CD8-positive, alpha-beta memory T cell (primary cell): ENCODE measurements around the gene MCC. TPM values are rescaled to one million over a fixed set of nuclear protein-coding genes. Genes with fewer than 3 reads are reported as not detected.

ENCODE experiments used
- CTCF ChIA-PET: fragments of 350-600 bp; sonication (Branson Sonifier 250); formaldehyde crosslinking; loops from one replicate; lab custom pipeline; 2021; ENCODE audit warnings: antibody characterized with exemption; lab: Charles Lee
- POLR2A ChIA-PET: fragments of 350-600 bp; sonication (Branson Sonifier 250); formaldehyde crosslinking; loops from one replicate; lab custom pipeline; 2021; ENCODE audit warnings: antibody characterized with exemption; lab: Charles Lee
- DNase-seq, 5 donors: peaks; one replicate each; pipeline versions ENCODE4 v3.0.0 to v3.0.0-alpha.2; 2020 to 2022; ENCODE audit warnings: mixed read lengths in 1 of 5
- H3K27ac ChIP-seq: one replicate; pipeline ENCODE4 v1.7.0; 2013; ENCODE audit warnings: low read depth, mild to moderate bottlenecking, low read length, moderate library complexity
- H3K27me3 ChIP-seq: 2 replicates; pipeline ENCODE4 v1.7.0; 2013; ENCODE audit warnings: low read length, mild to moderate bottlenecking; ENCODE audit not compliant: insufficient read depth, poor library complexity, severe bottlenecking
- H3K36me3 ChIP-seq: 2 replicates; pipeline ENCODE4 v1.7.0; 2013; ENCODE audit warnings: mild to moderate bottlenecking, low read length, moderate library complexity; ENCODE audit not compliant: insufficient read depth
- H3K4me1 ChIP-seq: 2 replicates; pipeline ENCODE4 v1.7.0; 2013; ENCODE audit warnings: mild to moderate bottlenecking, low read length, moderate library complexity; ENCODE audit not compliant: insufficient read depth
- H3K4me3 ChIP-seq: 2 replicates; pipeline ENCODE4 v1.7.0; 2013; ENCODE audit warnings: mild to moderate bottlenecking, low read length
- H3K9me3 ChIP-seq: 2 replicates; pipeline ENCODE4 v1.7.0; 2013; ENCODE audit warnings: mild to moderate bottlenecking, low read length
- H3K27ac Mint-ChIP-seq, 8 donors: one replicate each; pipeline ENCODE4 v1.8.0; 2020 to 2021; ENCODE audit warnings: mixed read lengths in 8 of 8, mild to moderate bottlenecking in 6 of 8, inconsistent platforms in 3 of 8, moderate library complexity in 3 of 8
- H3K27me3 Mint-ChIP-seq, 2 donors: one replicate each; pipeline ENCODE4 v1.8.0; 2020 to 2021; ENCODE audit warnings: mixed read lengths in 2 of 2, mild to moderate bottlenecking in 1 of 2, moderate library complexity in 1 of 2
- H3K36me3 Mint-ChIP-seq, 3 donors: one replicate each; pipeline ENCODE4 v1.8.0; 2020 to 2021; ENCODE audit warnings: mixed read lengths in 3 of 3, inconsistent platforms in 1 of 3, mild to moderate bottlenecking in 1 of 3
- H3K4me1 Mint-ChIP-seq, 3 donors: one replicate each; pipeline ENCODE4 v1.8.0; 2020 to 2021; ENCODE audit warnings: mixed read lengths in 3 of 3, inconsistent platforms in 1 of 3, mild to moderate bottlenecking in 1 of 3
- H3K4me3 Mint-ChIP-seq, 7 donors: one replicate each; pipeline ENCODE4 v1.8.0; 2020 to 2021; ENCODE audit warnings: mixed read lengths in 7 of 7, mild to moderate bottlenecking in 6 of 7, moderate library complexity in 4 of 7, inconsistent platforms in 2 of 7
- H3K9me3 Mint-ChIP-seq, 5 donors: one replicate each; pipeline ENCODE4 v1.8.0; 2020 to 2022; ENCODE audit warnings: mixed read lengths in 5 of 5, mild to moderate bottlenecking in 3 of 5, moderate library complexity in 2 of 5, inconsistent platforms in 1 of 5
- polyA plus RNA-seq: library from polyadenylated mRNA; unstranded; fragments of 300-500 nt; fragmentation: Illumina TruSeq; gene quantifications from one replicate; pipeline ENCODE4 v1.2.3, GENCODE V29; 2021
- total RNA-seq, 2 experiments: library from RNA; stranded (reverse); gene quantifications; one replicate each; pipeline ENCODE4 v1.2.3, GENCODE V29; 2021

MCC gene
- total and polyA plus RNA-seq, 3 experiments from 2014 or later = 4.2 to 5.4 (median 4.9) TPM

DNA sequence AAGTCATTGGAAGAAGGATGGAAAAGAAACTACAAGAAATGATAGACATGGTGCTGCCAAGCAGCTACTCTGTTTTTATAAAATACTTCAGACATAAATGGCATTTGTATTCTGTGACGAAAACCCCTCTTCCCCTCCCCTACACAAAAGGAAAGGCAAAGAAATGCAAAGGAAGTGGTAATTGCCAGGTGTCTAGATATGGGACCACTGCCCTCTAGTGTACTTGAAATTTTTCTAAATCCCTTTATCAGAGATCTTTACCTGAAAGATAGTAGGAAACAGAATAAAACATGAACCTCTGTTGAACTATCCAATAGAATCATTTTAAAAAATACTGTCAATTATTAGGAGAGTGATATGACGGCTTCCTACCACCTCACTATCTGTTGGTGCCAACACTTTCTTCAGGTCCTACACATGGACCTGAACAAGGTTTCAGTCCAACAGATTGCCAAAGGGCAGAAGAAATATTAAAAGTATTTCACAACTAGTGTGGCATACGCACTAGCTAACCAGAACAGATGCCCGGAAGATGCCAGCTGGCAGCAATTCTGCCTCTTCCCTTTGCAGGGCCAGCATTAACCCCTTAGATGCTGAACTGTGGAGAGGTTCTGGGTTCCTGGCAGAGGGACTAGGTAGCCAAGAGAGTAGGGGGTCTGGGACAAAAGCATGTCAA is 157.6 kb downstream of the MCC start:
- Mint-ChIP-seq H3K27me3 (peaks cover under 1 to 2% of the 10 kb centered on the region in 2 donors), H3K4me3 (peak overlapping the region in 4 of 7 donors; percentile 33 to 61 (median 50)), H3K36me3 (no peaks in the 10 kb centered on the region), H3K27ac (peak overlapping the region in 5 of 8 donors; percentile 3 to 43 (median 22)), H3K9me3 (no peaks in the 10 kb centered on the region), H3K4me1 (peaks cover 10 to 24% (median 14%) of the 10 kb centered on the region in 3 donors)
- no peak overlapping the region for H3K27ac ChIP-seq
- H3K4me1 ChIP-seq = peaks cover 4% of the 10 kb centered on the region
- H3K36me3 ChIP-seq = no peaks in the 10 kb centered on the region
- H3K9me3 ChIP-seq = no peaks in the 10 kb centered on the region
- DNase-seq = peak in 2 of 5 donors; percentile 60
- no peaks in the 10 kb centered on the region for H3K27me3 ChIP-seq
- ChIA-PET POLR2A (interaction anchor here (1.3 kb wide), 1 partner anchor 334 kb away, joined by 3 read pairs; no protein-coding TSS in a partner anchor), CTCF (interaction anchor here (0.7 to 2.9 kb wide), 16 partner anchors 9 to 344 kb away, joined by 3 to 45 read pairs (median 4); no protein-coding TSS in a partner anchor)
- no peak overlapping the region for H3K4me3 ChIP-seq

DNA sequence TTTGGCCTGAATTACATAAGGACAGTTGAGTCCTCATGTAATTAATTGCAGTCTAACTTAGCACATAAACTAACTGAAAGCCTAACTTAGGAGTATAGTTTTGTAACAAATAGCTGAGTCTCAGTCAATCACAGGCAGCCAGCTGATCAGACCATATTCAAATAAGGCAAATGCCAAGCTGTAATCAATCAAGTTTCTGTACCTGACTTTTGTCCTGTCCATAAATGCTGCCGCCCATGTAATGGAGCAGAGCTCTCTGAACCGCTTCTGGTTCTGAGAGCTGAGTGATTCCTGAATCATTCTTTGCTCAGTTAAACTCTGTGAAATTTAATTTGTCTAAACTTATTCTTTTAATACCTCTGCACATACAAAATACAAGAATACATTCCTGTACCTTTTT is 158.3 kb downstream of the MCC start:
- peaks cover 4% of the 10 kb centered on the region for H3K4me1 ChIP-seq
- Mint-ChIP-seq H3K27me3 (no peaks in the 10 kb centered on the region), H3K27ac (peak overlapping the region in 3 of 8 donors; percentile 12 to 24 (median 22)), H3K36me3 (no peaks in the 10 kb centered on the region), H3K4me1 (peaks cover 9 to 17% (median 12%) of the 10 kb centered on the region in 3 donors), H3K4me3 (peak overlapping the region in 2 of 7 donors; percentile 40 to 61), H3K9me3 (no peaks in the 10 kb centered on the region)
- no peaks in the 10 kb centered on the region for H3K36me3 ChIP-seq
- H3K27ac ChIP-seq = no peak overlapping the region
- no peak for DNase-seq
- H3K4me3 ChIP-seq = no peak overlapping the region
- no peaks in the 10 kb centered on the region for H3K27me3 ChIP-seq
- POLR2A ChIA-PET = interaction anchor here (1.3 kb wide), 1 partner anchor 334 kb away, joined by 3 read pairs; no protein-coding TSS in a partner anchor
- CTCF ChIA-PET = interaction anchor here (0.7 to 2.9 kb wide), 14 partner anchors 8 to 343 kb away, joined by 3 to 45 read pairs (median 4); no protein-coding TSS in a partner anchor
- H3K9me3 ChIP-seq = no peaks in the 10 kb centered on the region

DNA sequence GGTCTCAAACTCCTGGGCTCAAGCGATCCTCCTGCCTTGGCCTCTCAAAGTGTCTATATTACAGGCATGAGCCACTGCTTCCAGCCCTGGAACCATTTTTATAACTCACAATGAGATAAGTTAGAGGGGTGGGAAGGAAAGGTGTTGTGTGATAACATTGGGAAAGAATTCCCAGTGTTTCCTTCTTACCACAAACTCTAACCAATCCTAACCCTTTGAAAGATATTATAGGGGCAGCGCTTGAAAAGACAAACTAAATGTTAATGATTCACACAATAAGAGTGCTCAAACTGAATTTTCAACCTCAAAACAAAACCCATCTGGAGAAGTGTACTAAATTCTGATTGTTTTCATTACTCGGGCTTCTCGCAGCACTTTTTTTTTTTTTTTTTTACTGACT is 163.2 kb downstream of the MCC start:
- no peaks in the 10 kb centered on the region for H3K27me3 Mint-ChIP-seq
- ChIA-PET POLR2A (no interaction called here), CTCF (interaction anchor here (0.6 kb wide), 1 partner anchor 10 kb away, joined by 3 read pairs; no protein-coding TSS in a partner anchor)
- H3K4me3 Mint-ChIP-seq = no peak overlapping the region
- H3K27ac ChIP-seq = no peak overlapping the region
- H3K36me3 Mint-ChIP-seq = no peaks in the 10 kb centered on the region
- peaks cover under 1% of the 10 kb centered on the region for H3K4me1 ChIP-seq
- peaks cover 0 to under 1% (median under 1%) of the 10 kb centered on the region in 3 donors for H3K4me1 Mint-ChIP-seq
- DNase-seq = no peak
- no peak overlapping the region for H3K4me3 ChIP-seq
- H3K27me3 ChIP-seq = no peaks in the 10 kb centered on the region
- no peaks in the 10 kb centered on the region for H3K9me3 Mint-ChIP-seq
- H3K27ac Mint-ChIP-seq = no peak overlapping the region
- no peaks in the 10 kb centered on the region for H3K9me3 ChIP-seq
- no peaks in the 10 kb centered on the region for H3K36me3 ChIP-seq

DNA sequence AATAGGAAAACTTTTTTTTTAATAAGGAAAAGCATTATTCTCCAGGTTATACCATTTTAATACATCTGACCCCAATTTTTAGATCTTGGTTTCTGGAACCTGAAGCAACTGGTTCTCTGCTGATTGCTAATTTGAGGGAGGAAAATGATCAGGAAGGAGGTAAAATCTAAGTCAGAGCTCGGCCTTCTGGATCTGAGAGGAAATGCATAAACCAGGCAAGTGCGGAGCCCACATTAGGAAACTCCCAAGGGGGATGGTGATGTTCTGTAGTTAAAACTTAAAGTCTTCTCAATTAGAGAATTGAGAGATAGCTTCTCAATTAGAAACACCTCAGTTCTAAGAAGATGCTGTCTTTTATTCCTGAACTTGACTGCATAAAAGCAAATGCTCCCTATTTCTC is 167.0 kb downstream of the MCC start:
- ChIA-PET POLR2A (no interaction called here), CTCF (interaction anchor here (1.7 kb wide), 1 partner anchor 9 kb away, joined by 4 read pairs; no protein-coding TSS in a partner anchor)
- Histone ChIP-seq H3K4me3 (no peak overlapping the region), H3K4me1 (no peaks in the 10 kb centered on the region), H3K27me3 (no peaks in the 10 kb centered on the region), H3K9me3 (no peaks in the 10 kb centered on the region), H3K36me3 (no peaks in the 10 kb centered on the region), H3K27ac (no peak overlapping the region)
- H3K4me3 Mint-ChIP-seq = no peak overlapping the region
- no peaks in the 10 kb centered on the region for H3K9me3 Mint-ChIP-seq
- no peak overlapping the region for H3K27ac Mint-ChIP-seq
- H3K36me3 Mint-ChIP-seq = no peaks in the 10 kb centered on the region
- no peak for DNase-seq
- no peaks in the 10 kb centered on the region for H3K27me3 Mint-ChIP-seq
- no peaks in the 10 kb centered on the region for H3K4me1 Mint-ChIP-seq

DNA sequence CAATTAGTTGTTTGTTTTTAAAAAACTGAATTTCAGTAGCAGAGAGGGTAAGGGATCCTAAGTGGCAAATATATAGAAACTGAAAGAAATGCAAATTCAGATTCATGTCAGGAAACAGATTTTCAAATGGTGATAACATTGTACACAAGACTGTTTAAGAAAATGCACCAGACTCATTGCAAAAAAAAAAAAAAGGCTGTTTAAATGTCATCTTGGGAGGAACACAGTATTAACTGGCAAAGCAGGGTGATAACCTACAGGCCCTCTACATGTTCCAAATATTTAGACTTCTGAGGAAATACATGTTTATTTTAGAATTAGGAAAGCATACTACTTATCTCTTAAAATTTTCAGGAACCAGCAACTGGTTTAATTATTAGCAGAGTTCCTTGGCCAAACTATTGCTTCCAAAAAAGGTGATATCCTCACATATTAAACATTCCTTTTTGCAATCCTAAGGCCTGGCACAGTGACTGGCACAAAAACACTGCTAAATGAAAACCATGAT is 167.9 kb downstream of the MCC start:
- Histone ChIP-seq H3K36me3 (no peaks in the 10 kb centered on the region), H3K9me3 (no peaks in the 10 kb centered on the region), H3K4me1 (no peaks in the 10 kb centered on the region), H3K27me3 (no peaks in the 10 kb centered on the region), H3K4me3 (no peak overlapping the region), H3K27ac (no peak overlapping the region)
- Mint-ChIP-seq H3K9me3 (no peaks in the 10 kb centered on the region), H3K36me3 (no peaks in the 10 kb centered on the region), H3K27me3 (no peaks in the 10 kb centered on the region), H3K27ac (no peak overlapping the region), H3K4me1 (no peaks in the 10 kb centered on the region), H3K4me3 (no peak overlapping the region)
- no peak for DNase-seq
- CTCF ChIA-PET = no interaction called here
- POLR2A ChIA-PET = no interaction called here

DNA sequence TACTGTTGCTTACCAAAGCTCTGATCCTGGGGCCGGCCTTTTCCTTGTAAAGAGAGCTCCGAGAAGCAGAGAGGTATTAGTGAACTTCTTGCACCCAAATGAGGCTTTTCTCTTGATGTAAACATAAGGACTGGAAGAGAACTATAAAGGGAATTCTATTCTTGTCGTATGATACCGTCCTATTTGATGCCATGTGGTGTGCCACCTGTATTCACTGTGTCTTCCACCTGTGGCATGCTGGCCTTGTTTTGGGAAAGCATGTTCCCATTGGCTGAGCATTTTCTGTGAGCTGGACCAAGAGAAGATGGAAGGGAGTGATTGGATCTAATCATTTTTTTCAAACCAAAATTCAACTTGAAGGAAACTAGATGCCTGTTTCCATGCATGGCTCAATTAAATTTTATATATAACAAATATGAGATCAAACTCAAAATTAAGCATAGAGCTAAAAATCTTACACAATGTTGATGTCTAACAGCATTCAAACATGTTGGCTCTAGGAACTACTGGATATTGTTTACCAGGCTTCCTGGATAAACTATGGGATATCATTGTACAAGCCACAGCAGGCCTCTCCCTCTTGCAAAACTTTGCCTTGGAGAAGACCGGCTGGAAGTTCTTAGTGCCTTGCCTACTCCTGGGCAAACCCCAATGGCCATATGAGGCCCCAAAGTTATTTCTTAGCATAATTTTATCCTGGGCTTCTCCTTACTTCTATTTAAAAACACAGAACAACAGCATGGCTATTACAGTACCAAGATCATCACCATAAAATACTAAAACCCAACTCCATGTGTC is 168.8 kb downstream of the MCC start:
- no peaks in the 10 kb centered on the region for H3K9me3 Mint-ChIP-seq
- POLR2A ChIA-PET = no interaction called here

DNA sequence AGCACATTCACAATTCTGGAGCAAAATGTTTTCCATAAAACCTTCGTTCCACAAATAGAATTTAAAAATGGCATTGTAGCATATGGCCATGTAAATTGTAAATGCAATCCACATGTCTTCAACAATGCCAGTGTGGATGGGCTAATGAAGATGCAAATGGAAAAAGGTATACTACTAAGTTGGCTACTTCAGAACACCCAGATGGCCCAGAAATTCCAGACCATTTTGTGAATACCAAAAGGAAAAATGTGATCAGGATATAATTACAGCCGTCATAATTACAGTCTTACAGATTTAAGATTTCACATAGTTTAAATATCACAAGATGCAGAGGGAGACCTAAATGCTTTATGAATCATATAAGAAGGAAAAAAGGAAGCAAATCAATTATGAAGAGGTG is 170.6 kb downstream of the MCC start:
- POLR2A ChIA-PET = no interaction called here
- CTCF ChIA-PET = no interaction called here
- Mint-ChIP-seq H3K4me1 (no peaks in the 10 kb centered on the region), H3K9me3 (no peaks in the 10 kb centered on the region), H3K4me3 (no peak overlapping the region), H3K36me3 (no peaks in the 10 kb centered on the region), H3K27me3 (peaks cover 1 to 7% of the 10 kb centered on the region in 2 donors), H3K27ac (no peak overlapping the region)
- Histone ChIP-seq H3K27me3 (no peaks in the 10 kb centered on the region), H3K27ac (no peak overlapping the region), H3K9me3 (no peaks in the 10 kb centered on the region), H3K36me3 (no peaks in the 10 kb centered on the region), H3K4me3 (no peak overlapping the region), H3K4me1 (no peaks in the 10 kb centered on the region)
- DNase-seq = no peak

More for the DNA sequence above, 168.8 kb downstream of the MCC start:
- no peaks in the 10 kb centered on the region for H3K36me3 Mint-ChIP-seq
- Histone ChIP-seq H3K9me3 (no peaks in the 10 kb centered on the region), H3K27me3 (no peaks in the 10 kb centered on the region), H3K4me1 (no peaks in the 10 kb centered on the region), H3K27ac (no peak overlapping the region), H3K36me3 (no peaks in the 10 kb centered on the region), H3K4me3 (no peak overlapping the region)
- no peaks in the 10 kb centered on the region for H3K27me3 Mint-ChIP-seq
- no peak overlapping the region for H3K27ac Mint-ChIP-seq
- H3K4me3 Mint-ChIP-seq = no peak overlapping the region
- DNase-seq = no peak
- CTCF ChIA-PET = no interaction called here
- no peaks in the 10 kb centered on the region for H3K4me1 Mint-ChIP-seq
